ENCODE measurements around the gene ELK3. TPM values are rescaled to one million over a fixed set of nuclear protein-coding genes. Genes with fewer than 3 reads are reported as not detected.
"Not testable (repeated sequence)": the region's sequence is repeated elsewhere in the genome, so short reads cannot be mapped to it uniquely, and the experiment has no call there.

ELK3 gene
- polyA plus RNA-seq, 1 donor from 2014 or later = 17.9 TPM

DNA sequence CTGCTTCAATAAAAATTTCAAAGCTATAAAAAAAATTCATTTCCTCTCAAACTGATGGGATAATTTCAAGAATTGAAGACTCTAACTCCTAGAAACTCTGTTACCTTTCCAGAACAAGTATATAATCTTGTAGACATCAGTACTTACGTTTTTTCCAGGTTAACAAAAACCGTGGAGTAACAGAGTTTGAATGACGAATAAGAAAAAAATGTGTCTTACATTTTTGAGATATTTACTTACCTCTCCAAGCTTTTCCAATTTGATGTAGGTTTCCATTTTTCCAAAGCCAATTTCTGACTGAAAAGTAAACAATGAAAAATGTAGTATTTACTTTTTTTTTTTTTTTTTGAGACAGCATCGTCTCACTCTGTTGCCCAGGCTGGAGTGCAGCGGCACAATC, 105.9 kb downstream of the ELK3 start:
- peaks cover 7 to 9% (median 9%) of the 10 kb centered on the region in 3 donors for H3K4me1 Mint-ChIP-seq
- peaks cover 4% of the 10 kb centered on the region for H3K36me3 Mint-ChIP-seq
- no peak overlapping the region for H3K4me3 Mint-ChIP-seq
- H3K27ac Mint-ChIP-seq = peak overlapping the region in 1 of 3 donors; percentile 46
- no peaks in the 10 kb centered on the region for H3K27me3 Mint-ChIP-seq
- H3K9me3 Mint-ChIP-seq = no peaks in the 10 kb centered on the region

DNA sequence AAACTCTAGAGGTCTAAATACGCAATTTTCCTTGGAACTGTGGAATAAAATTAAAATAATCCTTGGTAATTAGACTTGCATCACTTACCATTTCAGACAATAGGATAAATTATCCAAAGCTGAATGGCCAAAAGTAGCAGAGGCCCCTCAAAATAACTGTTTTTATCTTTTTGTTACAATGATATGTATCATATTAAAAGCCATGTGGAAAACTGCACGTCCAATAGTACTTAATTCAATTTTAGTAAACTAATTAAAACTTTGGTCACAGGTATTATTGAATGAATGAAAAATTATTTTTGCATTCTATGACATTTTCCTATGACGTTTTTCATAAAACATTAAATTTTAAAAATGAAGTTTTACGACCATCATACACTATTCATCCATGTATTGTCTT, 107.6 kb downstream of the ELK3 start:
- H3K9me3 Mint-ChIP-seq = no peaks in the 10 kb centered on the region
- H3K27me3 Mint-ChIP-seq = no peaks in the 10 kb centered on the region
- H3K4me3 Mint-ChIP-seq = no peak overlapping the region
- H3K27ac Mint-ChIP-seq = no peak overlapping the region
- peaks cover 4% of the 10 kb centered on the region for H3K36me3 Mint-ChIP-seq
- peaks cover 5 to 8% (median 5%) of the 10 kb centered on the region in 3 donors for H3K4me1 Mint-ChIP-seq

DNA sequence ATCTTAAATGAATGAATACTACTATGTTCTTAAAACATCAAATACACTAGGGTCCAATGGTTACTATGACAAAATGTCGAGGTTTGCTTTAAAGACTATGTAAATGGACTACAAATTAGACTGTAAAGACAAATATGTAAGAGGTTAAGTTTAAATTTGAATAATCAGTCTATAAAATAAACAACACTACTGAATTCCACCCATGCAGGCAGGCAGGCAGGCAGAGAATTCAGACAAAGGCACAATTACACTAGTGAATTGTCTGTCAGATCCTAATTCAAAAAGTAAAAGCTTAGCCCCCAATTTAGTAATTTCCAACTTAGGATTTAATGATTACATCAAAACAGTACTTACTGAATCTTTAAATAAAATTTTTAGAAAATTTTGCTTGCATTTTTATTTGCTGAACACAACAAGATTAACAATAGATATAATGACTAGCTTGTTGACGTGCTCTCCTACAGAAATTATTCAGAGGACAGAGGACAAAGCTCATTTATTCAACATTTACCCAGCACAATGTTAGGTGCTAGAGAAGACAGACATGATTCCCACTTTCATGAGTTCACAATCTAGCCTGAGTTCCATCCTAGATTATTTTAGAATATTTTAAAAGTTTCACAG, 108.6 kb downstream of the ELK3 start:
- H3K4me3 Mint-ChIP-seq = no peak overlapping the region
- peaks cover 2% of the 10 kb centered on the region for H3K36me3 Mint-ChIP-seq
- H3K27me3 Mint-ChIP-seq = no peaks in the 10 kb centered on the region
- no peak overlapping the region for H3K27ac Mint-ChIP-seq
- H3K4me1 Mint-ChIP-seq = peaks cover 3 to 6% (median 5%) of the 10 kb centered on the region in 3 donors
- no peaks in the 10 kb centered on the region for H3K9me3 Mint-ChIP-seq

DNA sequence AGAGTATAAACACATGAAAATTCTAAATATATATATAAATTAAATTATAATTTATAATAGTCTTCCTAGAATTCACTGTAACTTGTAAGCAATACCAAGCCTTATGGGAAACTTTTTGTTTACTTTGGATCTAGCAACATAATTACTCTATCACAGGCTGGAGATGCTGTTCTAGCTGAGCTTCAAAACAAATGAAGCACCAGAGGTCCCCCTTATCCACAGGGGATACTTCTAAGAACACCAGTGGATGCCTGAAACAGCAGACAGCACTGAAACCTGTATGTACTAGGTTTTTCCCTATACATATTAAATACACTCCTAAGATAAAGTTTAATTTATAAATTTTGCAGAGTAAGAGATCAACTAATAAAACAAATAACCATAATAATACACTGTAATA, 109.5 kb downstream of the ELK3 start:
- H3K4me1 Mint-ChIP-seq = peaks cover 3 to 6% (median 5%) of the 10 kb centered on the region in 3 donors

DNA sequence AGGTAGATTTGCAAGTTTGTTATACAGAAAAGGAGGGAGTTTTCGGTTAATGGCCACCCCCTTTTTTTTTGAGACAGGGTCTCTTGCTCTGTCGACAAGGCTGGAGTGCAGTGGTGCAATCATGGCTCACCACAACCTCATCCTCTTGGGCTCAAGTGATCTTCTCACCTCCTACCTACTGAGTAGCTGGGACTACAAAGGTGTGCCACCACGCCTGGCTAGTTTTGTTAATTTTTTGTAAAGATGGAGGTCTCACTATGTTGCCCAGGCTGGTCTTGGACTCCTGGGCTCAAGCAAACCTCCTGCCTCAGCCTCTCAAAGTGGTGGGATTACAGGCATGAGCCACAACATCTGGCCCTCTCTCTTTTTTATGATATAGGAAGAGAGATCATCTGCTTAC, 111.5 kb downstream of the ELK3 start:
- Mint-ChIP-seq H3K9me3 (no peaks in the 10 kb centered on the region), H3K36me3 (peaks cover 2% of the 10 kb centered on the region), H3K27me3 (no peaks in the 10 kb centered on the region), H3K4me1 (peaks cover 3 to 11% (median 6%) of the 10 kb centered on the region in 3 donors), H3K27ac (no peak overlapping the region), H3K4me3 (no peak overlapping the region)

More for the DNA sequence above, 109.5 kb downstream of the ELK3 start:
- Mint-ChIP-seq H3K27me3 (no peaks in the 10 kb centered on the region), H3K27ac (no peak overlapping the region), H3K4me3 (no peak overlapping the region), H3K36me3 (peaks cover 2% of the 10 kb centered on the region), H3K9me3 (no peaks in the 10 kb centered on the region)

DNA sequence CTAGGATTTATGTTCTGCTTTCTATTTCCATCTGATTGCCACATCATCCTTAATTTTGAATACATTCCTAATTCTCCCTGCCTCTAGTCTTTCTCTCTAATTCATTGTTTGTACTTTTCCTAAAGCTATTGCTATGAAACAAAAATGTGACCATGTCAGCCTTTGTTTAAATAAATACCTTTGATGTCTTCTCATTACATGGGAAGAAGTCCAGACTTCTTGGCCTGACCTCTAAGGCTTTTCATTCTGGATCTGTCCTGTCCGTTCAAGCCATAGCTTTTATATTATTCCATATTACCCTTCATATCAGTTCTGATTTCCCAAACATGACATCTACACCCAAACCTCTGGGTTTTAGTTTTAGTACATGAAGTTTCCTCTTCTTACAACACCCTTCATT, 114.7 kb downstream of the ELK3 start:
- peaks cover 1 to 10% (median 6%) of the 10 kb centered on the region in 3 donors for H3K4me1 Mint-ChIP-seq
- H3K9me3 Mint-ChIP-seq = no peaks in the 10 kb centered on the region
- H3K27me3 Mint-ChIP-seq = no peaks in the 10 kb centered on the region
- peaks cover 2% of the 10 kb centered on the region for H3K36me3 Mint-ChIP-seq
- H3K27ac Mint-ChIP-seq = no peak overlapping the region
- peak overlapping the region in 1 of 4 donors; percentile 11 for H3K4me3 Mint-ChIP-seq

DNA sequence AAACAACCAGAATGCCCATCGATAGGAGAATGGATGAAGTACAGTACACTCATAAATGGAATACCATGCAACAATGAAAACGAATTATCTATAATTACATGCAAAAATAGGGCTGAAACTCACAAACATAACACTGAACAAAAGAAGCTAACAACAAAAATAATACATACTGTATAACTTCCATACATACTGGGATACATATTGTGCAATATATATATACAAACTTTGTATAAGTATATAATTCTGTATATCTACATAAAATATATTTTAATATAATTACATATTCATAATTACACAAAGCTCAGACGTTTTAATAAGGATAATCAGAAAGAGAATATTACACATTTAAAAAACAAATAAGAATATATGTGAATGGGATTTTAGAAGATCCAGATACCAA, 115.9 kb downstream of the ELK3 start:
- Mint-ChIP-seq H3K27ac (no peak overlapping the region), H3K27me3 (no peaks in the 10 kb centered on the region), H3K36me3 (peaks cover 2% of the 10 kb centered on the region), H3K4me1 (peaks cover 1 to 15% (median 6%) of the 10 kb centered on the region in 3 donors), H3K4me3 (no peak overlapping the region), H3K9me3 (no peaks in the 10 kb centered on the region)

DNA sequence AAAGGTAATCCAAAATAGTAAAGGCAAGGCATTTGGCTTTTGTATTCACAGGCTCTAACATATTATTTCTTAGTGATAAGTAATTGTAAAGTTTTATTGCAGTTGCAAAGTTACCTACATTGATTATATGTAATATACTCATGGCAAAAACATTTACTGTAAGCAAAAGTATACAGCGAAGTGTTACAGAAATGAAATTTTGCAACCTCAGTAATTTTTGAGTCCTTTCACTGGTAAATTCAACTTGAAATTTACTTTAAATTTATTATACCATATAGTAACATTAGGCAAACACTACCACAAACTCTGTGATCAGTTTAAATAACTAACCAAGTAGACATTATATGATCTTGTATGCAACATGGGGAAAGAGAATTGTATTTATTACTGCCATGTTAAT, 117.0 kb downstream of the ELK3 start:
- H3K4me1 Mint-ChIP-seq = peaks cover 4 to 15% (median 6%) of the 10 kb centered on the region in 3 donors

DNA sequence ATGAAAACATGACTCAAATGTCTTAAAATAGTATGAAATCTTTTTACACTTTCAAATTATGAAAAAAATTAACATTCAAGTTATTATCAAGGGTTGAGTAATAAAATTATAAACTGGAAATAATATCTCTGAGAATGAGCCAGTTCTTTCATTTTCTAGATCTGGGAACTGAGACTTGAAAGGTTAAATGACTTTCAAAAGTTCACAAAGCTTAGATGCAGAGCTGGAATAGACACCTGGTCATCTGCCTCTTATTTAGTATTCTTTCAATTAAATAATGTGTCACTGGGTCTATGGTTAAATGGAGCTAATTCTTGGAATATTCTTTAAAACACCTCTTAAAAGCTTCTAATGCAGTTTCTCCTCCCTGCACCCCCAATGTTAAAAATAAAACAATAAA, 119.4 kb downstream of the ELK3 start:
- no peaks in the 10 kb centered on the region for H3K9me3 Mint-ChIP-seq
- H3K36me3 Mint-ChIP-seq = peaks cover 2% of the 10 kb centered on the region
- peaks cover 6 to 13% (median 6%) of the 10 kb centered on the region in 3 donors for H3K4me1 Mint-ChIP-seq
- H3K27ac Mint-ChIP-seq = peak overlapping the region in 1 of 3 donors; percentile 71
- no peak overlapping the region for H3K4me3 Mint-ChIP-seq
- H3K27me3 Mint-ChIP-seq = no peaks in the 10 kb centered on the region

More for the DNA sequence above, 117.0 kb downstream of the ELK3 start:
- no peaks in the 10 kb centered on the region for H3K9me3 Mint-ChIP-seq
- H3K27me3 Mint-ChIP-seq = no peaks in the 10 kb centered on the region
- H3K36me3 Mint-ChIP-seq = peaks cover 2% of the 10 kb centered on the region
- no peak overlapping the region for H3K4me3 Mint-ChIP-seq
- no peak overlapping the region for H3K27ac Mint-ChIP-seq

DNA sequence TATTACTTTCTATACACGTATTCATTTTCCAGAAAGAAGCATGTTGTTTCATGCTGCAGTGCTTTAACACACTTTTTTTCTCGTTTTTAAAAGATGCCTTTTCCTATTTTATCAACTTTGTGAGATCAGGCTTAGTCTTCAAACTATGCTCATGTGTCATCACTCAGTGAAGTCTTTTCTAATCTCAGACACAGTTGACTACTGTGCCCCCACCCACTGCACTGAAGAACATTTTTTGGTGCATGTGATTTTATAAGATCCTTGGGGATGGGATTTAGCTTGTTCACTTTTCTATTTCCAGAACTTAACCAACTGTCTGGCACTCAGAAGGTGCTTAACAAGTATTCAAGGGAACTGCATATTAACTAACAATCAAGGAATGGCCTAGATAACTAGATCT, 120.5 kb downstream of the ELK3 start:
- Mint-ChIP-seq H3K4me3 (no peak overlapping the region), H3K27me3 (no peaks in the 10 kb centered on the region)

DNA sequence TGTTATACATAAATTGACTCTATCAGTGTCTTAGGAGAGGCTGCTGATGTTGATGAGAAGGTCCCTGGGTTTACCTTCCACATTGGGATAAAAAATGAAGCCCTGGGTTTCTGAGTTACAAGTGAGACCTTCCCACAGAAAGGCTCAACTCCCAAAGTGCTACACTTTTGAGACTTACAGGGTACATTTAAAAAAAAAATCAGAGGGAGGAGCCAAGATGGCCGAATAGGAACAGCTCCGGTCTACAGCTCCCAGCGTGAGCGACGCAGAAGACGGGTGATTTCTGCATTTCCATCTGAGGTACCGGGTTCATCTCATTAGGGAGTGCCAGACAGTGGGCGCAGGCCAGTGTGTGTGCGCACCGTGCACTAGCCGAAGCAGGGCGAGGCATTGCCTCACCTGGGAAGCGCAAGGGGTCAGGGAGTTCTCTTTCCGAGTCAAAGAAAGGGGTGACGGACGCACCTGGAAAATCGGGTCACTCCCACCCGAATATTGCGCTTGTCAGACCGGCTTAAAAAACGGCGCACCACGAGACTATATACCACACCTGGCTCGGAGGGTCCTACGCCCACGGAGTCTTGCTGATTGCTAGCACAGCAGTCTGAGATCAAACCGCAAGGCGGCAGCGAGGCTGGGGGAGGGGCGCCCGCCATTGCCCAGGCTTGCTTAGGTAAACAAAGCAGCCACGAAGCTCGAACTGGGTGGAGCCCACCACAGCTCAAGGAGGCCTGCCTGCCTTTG, 121.7 kb downstream of the ELK3 start:
- Mint-ChIP-seq H3K4me1 (peaks cover 0 to 11% (median 4%) of the 10 kb centered on the region in 3 donors), H3K27ac (peak overlapping the region in 2 of 3 donors; percentile 89 to 92), H3K4me3 (peak overlapping the region; percentile 82 to 95 (median 91))
- H3K27me3 Mint-ChIP-seq, H3K36me3 Mint-ChIP-seq, H3K9me3 Mint-ChIP-seq: not testable (repeated sequence)

More for the DNA sequence above, 120.5 kb downstream of the ELK3 start:
- H3K9me3 Mint-ChIP-seq = no peaks in the 10 kb centered on the region
- no peak overlapping the region for H3K27ac Mint-ChIP-seq
- peaks cover 0 to 11% (median 4%) of the 10 kb centered on the region in 3 donors for H3K4me1 Mint-ChIP-seq
- no peaks in the 10 kb centered on the region for H3K36me3 Mint-ChIP-seq

DNA sequence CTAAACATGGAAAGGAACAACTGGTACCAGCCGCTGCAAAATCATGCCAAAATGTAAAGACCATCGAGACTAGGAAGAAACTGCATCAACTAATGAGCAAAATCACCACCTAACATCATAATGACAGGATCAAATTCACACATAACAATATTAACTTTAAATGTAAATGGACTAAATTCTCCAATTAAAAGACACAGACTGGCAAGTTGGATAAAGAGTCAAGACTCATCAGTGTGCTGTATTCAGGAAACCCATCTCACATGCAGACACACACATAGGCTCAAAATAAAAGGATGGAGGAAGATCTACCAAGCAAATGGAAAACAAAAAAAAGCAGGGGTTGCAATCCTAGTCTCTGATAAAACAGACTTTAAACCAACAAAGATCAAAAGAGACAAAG, 123.6 kb downstream of the ELK3 start:
- H3K27ac Mint-ChIP-seq = not testable (repeated sequence)

More for the DNA sequence above, 123.6 kb downstream of the ELK3 start:
- H3K27me3 Mint-ChIP-seq, H3K4me1 Mint-ChIP-seq, H3K36me3 Mint-ChIP-seq, H3K9me3 Mint-ChIP-seq, H3K4me3 Mint-ChIP-seq: not testable (repeated sequence)

Other genes starting within 250 kb of the ELK3 start
- gene HAL, start 198.0 kb upstream of the ELK3 start, polyA plus RNA-seq = not detected
- gene LTA4H, start 158.8 kb upstream of the ELK3 start, polyA plus RNA-seq = 122 TPM
- gene CDK17, start 206.1 kb downstream of the ELK3 start, polyA plus RNA-seq = 30.0 TPM

All from IgD-negative memory B cell (primary cell).